Dedifferentiated amniotic fluid mesenchymal stem cell (primary cell): ENCODE data around the gene EFCAB8.
"Not testable (repeated sequence)": the region's sequence is repeated elsewhere in the genome, so short reads cannot be mapped to it uniquely, and the experiment has no call there.

Experiments
- DNase-seq: peaks from one replicate; pipeline ENCODE4 v3.0.0-alpha.2; 2016; ENCODE audit errors: extremely low spot score

Gene EFCAB8

DNA sequence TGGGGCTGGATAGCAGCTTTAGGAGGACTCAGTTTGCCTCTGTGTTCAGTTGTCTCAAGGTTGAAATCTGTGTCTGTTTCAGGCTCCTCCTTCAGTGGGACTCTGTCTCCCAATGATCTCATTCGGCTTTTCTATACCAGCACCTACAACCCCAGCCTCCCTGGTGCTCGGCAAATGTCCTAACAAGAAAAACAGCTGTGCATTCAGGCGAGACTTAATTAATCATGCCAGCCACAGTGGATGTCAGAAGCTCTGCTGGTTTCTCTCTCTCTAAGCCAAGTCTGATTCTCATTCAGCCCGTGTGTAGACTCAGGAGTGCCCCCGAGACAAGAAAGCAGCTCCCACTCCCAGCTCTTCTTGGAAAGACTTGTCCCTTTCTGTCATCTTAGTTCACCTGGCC is 98.7 kb downstream of the EFCAB8 start:
- DNase-seq: no peak

DNA sequence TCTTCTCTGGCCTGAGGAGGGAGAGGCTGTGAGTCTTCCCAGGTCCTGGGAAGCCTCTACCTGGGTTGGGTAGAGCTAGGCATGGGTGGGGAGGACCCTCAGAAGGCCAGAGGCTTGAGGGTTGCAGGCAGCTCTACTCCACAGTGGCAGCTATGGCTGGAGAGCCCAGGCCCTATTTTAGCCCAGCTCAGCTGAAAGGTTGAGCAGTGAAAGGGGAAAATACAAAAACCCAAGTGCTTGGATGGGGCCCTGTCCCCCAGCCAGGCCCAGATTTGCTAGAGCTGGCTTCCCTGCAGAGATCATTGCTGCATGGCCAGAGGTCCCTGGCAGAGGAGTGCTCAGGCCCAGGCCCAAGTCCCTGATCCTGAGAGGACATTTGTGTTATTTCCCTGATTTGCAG is 99.9 kb downstream of the EFCAB8 start:
- no peak for DNase-seq

DNA sequence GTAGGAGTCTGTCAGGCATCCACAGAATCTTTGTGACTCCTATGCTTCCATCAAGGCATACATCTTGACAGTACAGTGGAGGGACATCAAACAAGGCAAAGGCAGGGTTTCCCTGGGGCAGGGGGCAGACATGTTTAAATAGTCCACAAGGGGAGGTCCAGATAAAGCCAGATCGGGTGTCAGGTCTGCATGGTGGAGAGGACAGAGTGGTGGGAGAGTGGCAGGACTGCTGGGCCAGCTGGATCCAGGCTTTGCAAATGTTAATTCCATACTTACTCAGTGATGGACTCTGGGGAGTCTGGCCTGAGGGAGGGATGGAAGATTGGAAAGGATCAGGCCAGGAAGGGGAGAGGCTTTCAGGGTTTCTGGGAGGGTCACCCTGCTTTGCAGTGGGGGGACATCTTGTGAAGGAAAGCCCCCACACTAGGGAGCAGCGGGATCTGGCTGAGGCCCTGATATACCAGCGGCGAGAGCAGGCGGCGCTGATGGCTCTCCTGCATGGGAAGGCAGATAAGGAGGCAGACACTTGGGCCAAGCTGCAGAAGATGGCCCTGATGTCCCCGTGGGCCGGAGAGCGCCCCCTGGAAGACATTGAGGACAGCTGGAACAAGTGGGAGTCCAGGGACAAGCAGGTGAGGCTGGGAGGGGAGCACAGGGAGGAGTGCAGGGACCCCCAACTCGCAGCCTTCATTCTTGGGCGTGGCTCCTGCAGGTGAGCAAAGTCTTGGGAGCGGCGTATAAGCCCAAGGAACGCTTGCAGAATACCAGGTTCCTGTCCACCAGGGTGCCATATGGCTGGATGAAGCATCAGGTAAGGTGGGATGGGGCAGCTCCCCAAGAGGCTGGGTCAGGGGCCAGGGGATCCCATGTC is 100.9 kb downstream of the EFCAB8 start:
- no peak for DNase-seq

DNA sequence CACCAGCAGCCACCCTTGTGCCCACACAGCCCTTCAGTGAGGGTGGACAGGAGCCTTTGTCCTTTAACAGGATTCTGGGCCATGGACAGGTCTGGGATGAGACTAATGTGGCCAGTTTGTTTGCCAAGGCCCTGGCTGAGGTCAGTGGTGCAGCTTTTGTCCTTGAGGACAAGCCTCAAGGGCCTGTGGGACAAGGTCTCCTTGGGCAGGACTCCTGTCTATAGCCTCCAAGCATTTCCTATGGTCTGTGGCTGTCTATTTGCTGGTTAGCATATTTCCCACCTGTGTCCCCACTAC is 101.4 kb downstream of the EFCAB8 start:
- no peak for DNase-seq

DNA sequence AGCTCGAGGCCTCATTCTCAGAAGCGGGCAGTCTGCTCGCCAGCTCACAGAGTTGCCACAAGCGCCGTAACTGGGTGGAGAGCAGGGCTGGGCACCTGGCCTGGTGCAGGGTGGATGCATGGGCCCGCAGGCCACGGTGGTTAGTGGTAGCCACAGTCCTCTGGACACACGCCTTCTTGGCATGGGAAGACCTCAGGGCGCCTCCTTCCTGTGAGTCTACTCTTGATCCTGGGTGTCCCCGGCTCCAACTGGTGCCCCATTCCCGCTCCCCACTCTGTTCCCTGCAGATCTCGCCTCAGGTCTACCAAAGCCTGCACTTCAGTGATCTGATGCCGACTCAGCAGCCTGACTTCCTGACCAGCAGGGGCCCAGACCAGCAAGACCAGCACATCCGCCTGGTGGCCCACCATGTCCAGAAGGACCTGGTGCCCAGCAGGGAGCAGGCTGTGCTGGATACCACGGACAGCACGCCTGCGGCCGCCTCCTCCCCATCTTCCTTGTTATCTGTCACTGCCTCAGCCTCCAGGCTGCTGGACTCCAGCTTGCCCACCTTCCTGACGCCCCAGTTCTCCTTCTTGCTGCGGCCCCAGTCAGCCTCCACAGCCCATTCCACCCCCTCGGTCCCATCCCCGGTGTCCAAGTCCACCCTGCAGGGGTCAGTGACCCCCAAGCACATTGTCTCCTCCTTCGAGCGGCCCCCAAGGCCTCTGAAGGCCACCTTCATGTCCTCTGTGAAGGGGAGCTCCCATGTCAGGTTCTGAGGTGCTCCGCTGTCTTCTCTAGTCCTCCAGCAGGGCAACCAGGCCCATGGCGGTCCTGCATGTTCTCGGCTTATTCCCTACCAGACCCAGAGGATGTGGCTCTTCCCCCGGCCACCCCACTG is 102.4 kb downstream of the EFCAB8 start:
- DNase-seq: no peak

DNA sequence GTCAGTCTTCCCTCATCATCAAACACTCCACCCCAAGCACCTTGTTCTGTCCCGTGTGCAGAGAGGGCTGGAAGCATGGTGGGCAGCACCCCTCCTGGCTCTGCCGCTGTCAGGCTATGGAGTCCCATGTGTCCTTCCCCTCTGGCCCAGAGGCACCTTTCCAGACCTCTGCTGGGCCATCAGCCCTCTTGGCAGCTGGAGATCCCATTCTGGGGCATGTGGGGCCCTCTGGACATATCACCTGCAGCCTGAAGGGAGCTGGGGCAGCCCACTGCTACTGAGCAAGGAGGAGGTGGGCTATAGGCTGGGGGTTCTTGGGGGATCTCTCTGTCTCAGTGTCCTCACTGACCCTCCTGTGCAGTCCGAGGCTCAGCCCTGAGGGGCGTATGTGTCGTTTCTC is 103.3 kb downstream of the EFCAB8 start:
- no peak for DNase-seq

DNA sequence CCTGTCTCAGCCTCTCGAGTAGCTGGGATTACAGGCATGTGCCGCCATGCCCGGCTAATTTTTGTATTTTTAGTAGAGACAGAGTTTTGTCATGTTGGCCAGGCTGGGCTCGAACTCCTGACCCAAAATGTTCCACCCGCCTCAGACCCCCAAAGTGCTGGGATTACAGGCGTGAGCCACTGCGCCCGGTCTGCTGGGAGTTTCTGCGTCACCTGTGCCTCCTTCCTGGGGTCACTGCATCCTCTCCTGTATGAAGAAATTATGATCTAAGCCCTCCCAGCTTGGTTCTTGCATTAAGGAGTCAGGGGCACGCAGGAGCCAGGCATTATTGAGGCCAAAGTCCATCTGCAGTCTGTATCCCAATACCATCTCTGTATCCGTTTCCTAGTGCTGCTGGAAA is 103.9 kb downstream of the EFCAB8 start:
- DNase-seq: not testable (repeated sequence)

DNA sequence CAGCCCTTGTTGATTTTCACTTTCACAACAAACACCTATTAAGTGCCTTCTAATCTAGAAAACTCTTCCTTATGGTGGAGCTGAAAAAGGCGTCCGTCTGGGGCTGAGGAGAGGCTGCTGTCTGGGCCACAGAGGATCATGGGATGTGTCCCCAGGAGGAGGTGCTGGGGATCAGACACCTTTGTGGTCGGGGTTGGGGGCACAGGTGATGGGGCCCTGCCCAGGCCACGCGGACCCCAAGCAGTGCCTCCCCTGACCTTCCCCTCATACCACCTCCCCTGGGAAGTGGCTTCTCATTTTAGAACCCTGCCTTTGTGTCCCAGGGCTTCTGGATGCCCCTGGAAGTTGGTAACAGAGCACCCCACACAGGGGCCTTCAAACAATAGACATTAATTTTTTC is 104.5 kb downstream of the EFCAB8 start:
- no peak for DNase-seq

DNA sequence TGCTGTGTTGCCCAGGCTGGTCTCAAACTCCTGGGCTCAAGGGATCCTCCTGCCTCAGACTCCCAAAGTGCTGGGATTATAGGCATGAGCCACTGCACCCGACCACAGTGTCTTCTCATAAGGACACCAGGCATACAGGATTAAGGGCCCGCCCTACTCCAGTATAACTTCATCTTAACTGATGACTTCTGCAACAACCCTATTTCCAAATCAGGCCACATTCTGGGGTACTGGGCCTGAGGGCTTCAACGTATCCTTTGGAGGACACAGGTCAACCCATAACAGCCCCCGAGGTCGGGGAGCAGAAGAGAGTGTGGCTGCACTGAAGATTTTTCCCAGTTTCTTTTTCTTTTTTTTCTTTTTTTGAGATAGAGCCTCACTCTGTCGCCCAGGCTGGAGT is 105.9 kb downstream of the EFCAB8 start:
- no peak for DNase-seq

DNA sequence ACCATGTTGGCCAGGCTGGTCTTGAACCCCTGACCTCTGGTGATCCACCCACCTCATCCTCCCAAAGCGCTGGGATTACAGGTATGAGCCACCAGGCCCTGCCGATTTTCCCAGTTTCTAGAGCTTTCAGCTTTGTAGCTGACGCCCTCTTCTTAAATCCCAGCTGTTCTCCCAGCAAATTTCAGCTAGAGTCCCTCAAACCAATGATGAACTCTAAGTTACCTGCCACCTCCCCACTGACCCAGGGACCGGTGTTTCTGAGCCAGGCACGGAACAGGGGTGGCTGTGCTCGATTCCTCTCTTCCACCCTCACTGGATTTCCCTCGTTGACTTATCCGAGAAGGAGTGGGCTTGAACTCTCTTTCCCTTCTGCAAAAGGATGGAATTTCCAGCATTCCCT is 106.4 kb downstream of the EFCAB8 start:
- DNase-seq: no peak

DNA sequence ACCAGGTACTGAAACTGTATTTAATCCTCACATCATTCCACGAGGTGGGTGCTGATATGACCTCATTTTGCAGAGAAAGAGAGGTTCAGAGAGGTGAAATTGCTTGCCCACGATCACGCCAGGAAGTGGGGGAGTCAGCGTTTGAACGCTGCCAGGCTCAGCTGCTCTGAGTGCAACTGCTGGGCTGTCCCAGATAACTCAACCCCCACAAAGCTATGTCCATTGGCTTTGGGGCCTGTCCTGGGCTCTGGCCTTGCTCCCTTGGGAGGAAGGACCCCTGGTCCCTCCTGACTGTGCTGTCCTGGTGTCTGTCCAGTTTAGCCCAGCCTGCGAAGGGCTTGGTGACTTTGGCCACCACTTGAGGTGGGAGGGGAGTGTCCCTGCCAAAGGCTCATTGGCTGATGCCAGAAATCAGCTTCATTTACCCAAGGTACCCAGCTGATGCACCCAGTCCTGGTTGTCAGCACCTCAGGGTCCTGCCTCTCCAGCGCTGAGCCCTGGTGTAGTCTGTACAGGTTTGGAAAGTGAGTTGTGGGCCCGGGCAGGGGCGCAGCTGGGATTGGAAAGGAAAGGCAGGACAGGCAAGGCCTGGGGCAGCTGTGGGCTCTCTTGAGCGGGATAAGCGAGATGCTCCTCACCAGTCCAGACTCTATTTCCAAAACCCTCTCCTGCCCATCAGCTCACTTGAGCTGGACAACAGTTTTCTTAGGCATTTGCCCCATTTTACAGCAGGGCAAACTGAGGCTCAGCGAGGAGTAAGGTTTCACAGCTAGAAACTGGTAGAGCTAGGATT is 107.1 kb downstream of the EFCAB8 start:
- no peak for DNase-seq

DNA sequence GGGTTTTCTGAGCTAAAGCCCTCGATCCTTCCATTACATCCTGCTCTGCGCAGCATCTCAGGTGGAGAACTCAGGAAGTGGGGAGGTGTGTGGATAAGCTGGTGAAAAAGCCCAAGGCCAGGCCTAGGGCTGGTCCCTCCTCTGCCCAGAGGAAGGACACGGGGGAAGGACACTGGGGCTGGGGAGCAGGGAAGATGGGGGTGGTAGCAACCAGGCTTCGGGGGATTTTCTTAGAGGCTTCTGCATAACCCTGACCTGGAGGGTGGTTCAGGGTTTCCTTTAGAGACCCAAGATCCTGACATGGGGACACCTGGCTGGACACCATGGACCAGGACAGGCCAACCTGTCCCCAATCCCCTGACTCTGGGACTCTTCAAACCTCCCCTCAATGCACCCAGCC is 107.7 kb downstream of the EFCAB8 start:
- DNase-seq: no peak

DNA sequence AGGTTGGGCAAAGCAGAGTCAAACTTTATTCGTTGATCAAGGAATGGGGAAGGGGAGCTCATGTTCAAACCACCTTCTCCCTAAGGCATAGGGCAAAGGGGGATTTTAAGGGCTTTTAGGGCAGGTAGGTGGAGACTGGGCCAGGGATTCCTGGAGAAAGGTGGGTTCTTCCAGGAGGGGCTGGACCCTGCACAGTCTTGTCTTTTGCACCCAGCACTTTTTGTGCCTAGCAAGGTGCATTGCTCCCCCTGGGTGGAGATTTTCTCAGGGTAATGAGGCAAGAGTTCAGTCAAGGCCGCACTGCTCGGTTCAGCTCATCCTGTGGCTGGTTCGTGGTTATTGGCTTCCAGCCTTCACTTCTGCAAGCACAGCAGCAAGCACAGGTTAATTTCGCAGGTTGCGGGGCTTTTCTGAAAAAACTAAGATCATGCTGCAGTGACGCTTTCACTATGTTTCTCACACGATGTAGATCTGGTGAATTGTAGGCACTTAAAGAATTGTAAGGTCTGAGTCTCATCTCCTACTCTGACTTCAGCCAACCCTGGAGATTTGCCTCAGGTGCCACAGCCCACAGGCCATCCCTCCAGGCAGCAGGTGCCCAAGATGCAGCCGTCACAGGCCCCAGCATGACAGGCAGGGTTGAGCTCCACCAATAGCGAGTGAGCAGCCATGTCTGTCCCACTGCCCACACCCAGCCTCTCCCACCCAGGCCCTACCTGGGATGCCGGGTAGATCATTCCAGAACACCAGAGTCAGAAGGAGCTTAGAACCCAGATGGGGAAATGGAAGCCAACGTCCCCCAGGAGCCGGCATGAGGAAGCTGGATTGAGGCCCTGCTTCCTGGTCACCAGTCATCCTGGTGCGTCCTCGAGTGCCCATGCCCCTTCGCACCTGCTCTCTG is 108.4 kb downstream of the EFCAB8 start:
- no peak for DNase-seq

DNA sequence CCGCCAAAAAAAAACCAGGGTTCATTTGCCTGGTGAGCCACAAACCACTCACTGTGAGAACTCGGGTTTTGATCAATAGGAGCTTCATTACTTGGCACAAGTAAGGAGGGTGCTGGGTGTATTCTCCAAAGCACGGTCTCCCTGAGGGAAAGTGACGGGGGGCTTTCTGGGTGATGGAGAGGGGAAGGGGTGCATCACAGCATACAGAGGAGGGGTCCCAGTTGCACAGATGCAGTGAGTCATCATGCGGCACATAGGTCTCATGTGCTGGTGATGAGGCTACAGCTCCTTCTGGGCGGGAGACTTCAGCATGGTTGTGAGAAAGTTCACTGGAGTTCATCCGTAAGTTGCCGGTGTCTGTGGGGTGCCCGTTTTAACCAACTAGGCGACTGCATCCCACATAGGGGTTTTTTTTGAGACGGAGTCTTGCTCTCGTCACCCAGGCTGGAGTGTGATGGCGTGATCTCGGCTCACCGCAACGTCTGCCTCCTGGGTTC is 109.3 kb downstream of the EFCAB8 start:
- DNase-seq: no peak

DNA sequence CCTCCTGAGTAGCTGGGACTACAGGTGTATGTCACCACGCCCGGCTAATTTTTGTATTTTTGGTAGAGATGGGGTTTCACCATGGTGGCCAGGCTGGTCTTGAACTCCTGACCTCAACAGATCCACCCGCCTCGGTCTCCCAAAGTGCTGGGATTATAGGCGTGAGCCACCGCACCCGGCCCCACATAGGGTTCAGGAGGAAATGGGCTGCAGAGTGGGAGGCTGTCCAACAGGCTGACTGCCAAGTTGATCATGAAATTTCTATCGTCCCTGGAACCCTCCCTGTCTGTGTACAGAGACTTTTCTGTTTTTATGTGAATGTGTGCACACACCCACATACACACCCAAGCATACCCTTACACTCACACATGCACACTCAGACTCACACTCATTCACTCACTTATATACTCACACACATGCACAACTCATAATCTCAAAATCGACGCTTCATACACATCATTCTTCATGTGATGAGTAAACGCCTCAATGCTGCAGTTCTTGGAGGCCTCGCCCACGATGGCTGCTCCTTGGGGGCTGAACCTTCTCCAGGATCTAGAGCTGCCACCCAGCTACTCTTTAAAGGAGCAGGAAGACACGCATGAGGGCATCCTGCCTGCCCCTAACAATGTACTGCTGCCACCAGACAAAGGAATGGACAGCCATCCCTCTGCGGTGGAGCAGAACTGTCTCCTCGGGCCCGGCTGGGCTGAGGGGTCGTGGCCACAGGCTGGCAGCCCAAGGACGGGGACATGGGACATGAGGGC is 109.9 kb downstream of the EFCAB8 start:
- DNase-seq: no peak

DNA sequence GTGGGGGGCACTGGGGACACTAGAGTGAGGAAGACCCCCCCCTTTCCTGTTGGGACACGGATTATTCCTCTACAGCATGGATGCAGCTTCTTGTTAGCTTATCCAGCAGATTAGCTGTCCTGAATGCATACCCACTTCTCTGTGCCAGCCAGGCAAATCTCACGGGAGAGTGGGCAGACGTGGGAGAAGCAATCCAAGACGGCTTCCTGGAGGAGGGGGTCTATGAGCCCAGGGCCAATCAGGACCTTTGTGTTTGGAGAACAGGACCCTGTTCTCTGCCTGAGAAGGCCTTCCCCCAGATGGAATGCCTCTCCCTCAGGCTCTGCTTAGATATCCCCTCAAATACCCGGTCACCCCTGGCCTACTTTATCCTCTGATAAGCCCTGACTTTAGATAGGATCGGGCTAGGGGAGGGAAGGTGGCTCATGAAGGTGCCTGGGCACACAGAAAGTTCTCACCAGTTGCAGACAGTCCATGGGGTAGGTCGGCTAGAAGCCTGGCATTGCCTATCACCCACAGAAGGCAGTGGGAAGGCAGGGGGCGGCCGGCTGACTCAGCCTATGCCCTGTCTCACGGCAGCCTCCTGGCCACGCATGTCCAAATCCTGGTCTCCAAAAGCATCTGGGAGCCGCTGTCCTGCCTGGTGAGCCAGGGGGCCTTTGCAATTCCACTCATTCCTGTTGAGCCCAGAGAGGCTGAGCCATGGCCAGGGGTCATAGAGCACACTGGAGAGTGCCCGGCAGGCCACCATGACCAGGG is 110.8 kb downstream of the EFCAB8 start:
- no peak for DNase-seq

DNA sequence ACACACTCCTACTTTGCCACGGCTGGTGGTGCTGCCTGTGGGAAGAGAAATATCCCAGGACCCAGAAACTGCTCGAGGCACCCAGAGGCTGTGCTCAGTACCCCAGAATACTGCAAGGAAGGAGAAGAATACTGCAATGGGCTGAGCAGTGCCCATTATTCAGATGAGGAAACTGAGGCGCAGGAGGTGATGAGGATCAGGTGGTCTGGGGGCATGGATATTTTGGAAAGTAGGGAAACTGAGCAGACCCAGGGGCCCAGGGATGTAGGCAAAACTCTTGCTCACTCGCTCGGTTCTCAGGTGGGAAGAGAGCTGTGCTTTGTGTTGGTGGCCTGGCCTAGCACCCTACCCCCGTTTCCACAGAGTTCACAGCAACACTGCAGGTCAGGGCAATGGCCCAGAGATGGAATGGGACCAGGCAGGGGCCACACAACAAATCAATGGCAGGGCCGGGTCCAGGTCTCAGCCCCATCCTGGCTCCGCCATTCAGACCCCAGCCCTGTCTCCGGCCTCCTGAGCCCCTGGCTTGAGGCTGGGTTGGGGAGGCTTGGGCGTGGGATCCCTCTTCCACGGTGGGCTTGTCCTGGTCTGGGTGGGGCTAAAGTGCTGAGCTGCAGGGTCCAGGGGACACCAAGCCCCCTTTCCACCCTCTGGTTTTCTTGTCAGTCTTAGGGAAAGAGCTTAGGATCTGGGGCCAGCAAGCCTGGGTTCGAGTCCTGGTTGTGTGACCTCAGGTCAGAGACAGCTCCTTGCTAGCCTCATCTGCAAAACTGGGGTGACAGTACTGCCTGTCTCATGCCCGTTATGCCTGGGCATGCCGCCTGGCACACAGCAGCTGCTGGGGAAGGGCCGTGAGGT is 111.6 kb downstream of the EFCAB8 start:
- DNase-seq: no peak

DNA sequence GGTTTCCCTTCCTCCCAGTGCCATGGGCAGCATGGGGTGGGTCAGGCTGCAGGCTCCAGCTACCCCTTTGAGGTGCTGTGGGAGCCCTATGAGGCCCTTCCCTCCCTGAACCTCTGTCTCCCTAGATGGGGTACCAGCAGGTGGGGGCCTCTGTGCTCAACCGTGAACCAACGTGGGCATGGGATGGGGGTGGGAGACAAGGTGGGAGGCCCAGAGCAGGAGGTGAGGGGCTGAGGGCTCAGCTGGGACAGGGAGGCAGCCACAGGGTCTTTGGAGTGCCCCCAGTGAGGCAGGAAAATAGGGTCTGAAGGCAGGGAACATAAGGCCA is 112.2 kb downstream of the EFCAB8 start:
- no peak for DNase-seq

DNA sequence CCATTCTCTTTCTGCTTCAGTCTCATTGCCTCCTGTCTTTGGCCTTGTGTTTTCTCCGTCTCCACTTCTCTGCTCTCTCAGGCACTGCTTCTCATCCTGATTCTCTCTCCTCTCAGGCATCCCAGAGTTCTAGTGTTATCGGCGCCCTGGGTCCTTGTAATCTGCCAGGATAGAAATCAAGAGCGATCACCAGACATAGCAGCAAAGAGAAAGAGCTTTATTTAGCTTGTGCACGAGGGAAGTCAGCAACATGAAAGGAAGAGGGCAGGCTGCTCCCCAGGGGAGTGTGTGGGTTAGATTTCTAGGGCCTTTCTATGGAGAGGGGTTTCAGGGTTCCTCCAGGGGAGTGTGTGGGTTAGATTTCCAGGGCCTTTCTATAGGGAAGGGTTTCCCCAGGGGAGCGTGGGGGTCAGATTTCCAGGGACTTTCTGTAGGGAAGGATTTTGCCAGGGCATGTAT is 113.0 kb downstream of the EFCAB8 start:
- no peak for DNase-seq
